ENCODE measurements around the gene KIF5B.
"Not testable (repeated sequence)": the region's sequence is repeated elsewhere in the genome, so short reads cannot be mapped to it uniquely, and the experiment has no call there.

KIF5B gene

GRCh38 chr10:32072025-32072800 lies 16.0 kb upstream of the KIF5B start:
- H3K9me2 ChIP-seq (replicated peaks; ENCODE audit: low read depth, low read length): no peaks in the 10 kb centered on the region
- TF ChIP-seq EZH2phosphoT487 (IDR thresholded peaks at IDR 0.05; ENCODE audit: borderline replicate concordance) (no peak), CTCF (conservative IDR thresholded peaks at IDR 0.05; ENCODE audit: low read length) (no peak)
- no peaks in the 10 kb centered on the region for H3K4me1 ChIP-seq (ENCODE audit: insufficient read depth, low read length, poor library complexity, severe bottlenecking)
- H3K79me2 ChIP-seq (ENCODE audit: insufficient read depth, low read length): no peaks in the 10 kb centered on the region
- H3K9ac ChIP-seq (ENCODE audit: low read depth, low read length, poor library complexity, severe bottlenecking): no peak overlapping the region
- no peak overlapping the region for H3K4me3 ChIP-seq (ENCODE audit: low read length, poor library complexity, severe bottlenecking)
- no peaks in the 10 kb centered on the region for H3F3A ChIP-seq (ENCODE audit: low read depth)
- H3K36me3 ChIP-seq (ENCODE audit: insufficient read depth, low read length): no peaks in the 10 kb centered on the region
- H2AFZ ChIP-seq (ENCODE audit: low read length): no peak overlapping the region
- H3K9me3 ChIP-seq (ENCODE audit: insufficient read depth, low read depth, low read length): no peaks in the 10 kb centered on the region
- H3K4me2 ChIP-seq (ENCODE audit: low read depth, low read length, poor library complexity, severe bottlenecking): no peak overlapping the region
- H3K27me3 ChIP-seq (ENCODE audit: insufficient read depth, low read length, poor library complexity, severe bottlenecking): no peaks in the 10 kb centered on the region
- no peaks in the 10 kb centered on the region for H4K20me1 ChIP-seq (ENCODE audit: insufficient read depth, low read length, poor library complexity, severe bottlenecking)

- no peak for TF ChIP-seq EZH2phosphoT487 (IDR thresholded peaks at IDR 0.05; ENCODE audit: borderline replicate concordance)
- TF ChIP-seq CTCF (conservative IDR thresholded peaks at IDR 0.05; ENCODE audit: low read length): no peak
Observed at GRCh38 chr10:32070645-32071044, 14.4 kb upstream of the KIF5B start.

GRCh38 chr10:32068569-32068968 lies 12.3 kb upstream of the KIF5B start:
- Histone ChIP-seq H3K27me3 (ENCODE audit: insufficient read depth, low read length, poor library complexity, severe bottlenecking) (no peaks in the 10 kb centered on the region), H3K9ac (ENCODE audit: low read depth, low read length, poor library complexity, severe bottlenecking) (no peak overlapping the region), H3F3A (ENCODE audit: low read depth) (no peaks in the 10 kb centered on the region), H2AFZ (ENCODE audit: low read length) (no peak overlapping the region), H3K79me2 (ENCODE audit: insufficient read depth, low read length) (no peaks in the 10 kb centered on the region), H3K9me3 (ENCODE audit: insufficient read depth, low read depth, low read length) (no peaks in the 10 kb centered on the region), H4K20me1 (ENCODE audit: insufficient read depth, low read length, poor library complexity, severe bottlenecking) (no peaks in the 10 kb centered on the region), H3K4me1 (ENCODE audit: insufficient read depth, low read length, poor library complexity, severe bottlenecking) (no peaks in the 10 kb centered on the region), H3K36me3 (ENCODE audit: insufficient read depth, low read length) (no peaks in the 10 kb centered on the region), H3K9me2 (replicated peaks; ENCODE audit: low read depth, low read length) (no peaks in the 10 kb centered on the region), H3K4me3 (ENCODE audit: low read length, poor library complexity, severe bottlenecking) (no peak overlapping the region), H3K4me2 (ENCODE audit: low read depth, low read length, poor library complexity, severe bottlenecking) (no peak overlapping the region)
- TF ChIP-seq EZH2phosphoT487 (IDR thresholded peaks at IDR 0.05; ENCODE audit: borderline replicate concordance) (no peak), CTCF (conservative IDR thresholded peaks at IDR 0.05; ENCODE audit: low read length) (no peak)

More at GRCh38 chr10:32070645-32071044, 14.4 kb upstream of the KIF5B start:
- Histone ChIP-seq H3K27me3 (ENCODE audit: insufficient read depth, low read length, poor library complexity, severe bottlenecking) (no peaks in the 10 kb centered on the region), H3K4me3 (ENCODE audit: low read length, poor library complexity, severe bottlenecking) (no peak overlapping the region), H4K20me1 (ENCODE audit: insufficient read depth, low read length, poor library complexity, severe bottlenecking) (no peaks in the 10 kb centered on the region), H3K4me1 (ENCODE audit: insufficient read depth, low read length, poor library complexity, severe bottlenecking) (no peaks in the 10 kb centered on the region), H3K36me3 (ENCODE audit: insufficient read depth, low read length) (no peaks in the 10 kb centered on the region), H3K79me2 (ENCODE audit: insufficient read depth, low read length) (no peaks in the 10 kb centered on the region), H3F3A (ENCODE audit: low read depth) (no peaks in the 10 kb centered on the region), H3K9me3 (ENCODE audit: insufficient read depth, low read depth, low read length) (no peaks in the 10 kb centered on the region), H2AFZ (ENCODE audit: low read length) (0 out of 2 replicates have a peak overlapping the region, but pooled peaks have one; percentile 1), H3K9me2 (replicated peaks; ENCODE audit: low read depth, low read length) (no peaks in the 10 kb centered on the region), H3K9ac (ENCODE audit: low read depth, low read length, poor library complexity, severe bottlenecking) (no peak overlapping the region), H3K4me2 (ENCODE audit: low read depth, low read length, poor library complexity, severe bottlenecking) (no peak overlapping the region)

GRCh38 chr10:32067931-32068330 lies 11.7 kb upstream of the KIF5B start:
- not testable (repeated sequence) for H3K79me2 ChIP-seq (ENCODE audit: insufficient read depth, low read length); H3K4me2 ChIP-seq (ENCODE audit: low read depth, low read length, poor library complexity, severe bottlenecking); H3F3A ChIP-seq (ENCODE audit: low read depth); H3K9me2 ChIP-seq (replicated peaks; ENCODE audit: low read depth, low read length); H3K27me3 ChIP-seq (ENCODE audit: insufficient read depth, low read length, poor library complexity, severe bottlenecking); H3K9me3 ChIP-seq (ENCODE audit: insufficient read depth, low read depth, low read length); H3K4me1 ChIP-seq (ENCODE audit: insufficient read depth, low read length, poor library complexity, severe bottlenecking); H3K9ac ChIP-seq (ENCODE audit: low read depth, low read length, poor library complexity, severe bottlenecking); H2AFZ ChIP-seq (ENCODE audit: low read length); H3K36me3 ChIP-seq (ENCODE audit: insufficient read depth, low read length); H4K20me1 ChIP-seq (ENCODE audit: insufficient read depth, low read length, poor library complexity, severe bottlenecking); H3K4me3 ChIP-seq (ENCODE audit: low read length, poor library complexity, severe bottlenecking)
